Sigmoid colon (tissue), 7 donors: ENCODE measurements around the gene TNPO3. TPM values are rescaled to one million over a fixed set of nuclear protein-coding genes. Genes with fewer than 3 reads are reported as not detected.
A peak's percentile ranks its signal among the peaks of the same experiment; 100 is the strongest.

Experiments
- DNase-seq: peaks from one replicate; pipeline ENCODE4 v3.0.0-alpha.2; 2019
- H3K27ac ChIP-seq, 4 donors: fragments of 200-600 bp; sonication (generic); one replicate each; pipeline ENCODE4 v1.5.1; 2016 to 2019; ENCODE audit warnings: mild to moderate bottlenecking in 1 of 4
- H3K27me3 ChIP-seq, 3 donors: fragments of 200-600 bp; sonication (generic); one replicate each; pipeline ENCODE4 v1.5.1; 2019; ENCODE audit warnings: mild to moderate bottlenecking in 1 of 3
- H3K36me3 ChIP-seq, 4 donors: fragments of 200-600 bp; sonication (generic); one replicate each; pipeline ENCODE4 v1.5.1; 2016 to 2019
- H3K4me1 ChIP-seq, 4 donors: fragments of 200-600 bp; sonication (generic); one replicate each; pipeline ENCODE4 v1.5.1; 2017 to 2019
- H3K4me3 ChIP-seq, 4 donors: fragments of 200-600 bp; sonication (generic); one replicate each; pipeline ENCODE4 v1.5.1; 2017 to 2019; ENCODE audit warnings: mild to moderate bottlenecking in 2 of 4, moderate library complexity in 1 of 4
- H3K9me3 ChIP-seq, 4 donors: fragments of 200-600 bp in 3 of 4; sonication (generic) in 3 of 4; one replicate each; pipeline versions ENCODE4 v1.5.1 to v1.6.1; 2013 to 2019
- CTCF ChIP-seq, 4 experiments: fragments of 450-650 bp in 3 of 4; fragments of 200-600 bp in 1 of 4; IDR thresholded peaks; one replicate each; pipeline ENCODE4 v1.5.1; 2016 to 2019; ENCODE audit warnings: antibody characterized with exemption in 4 of 4, mild to moderate bottlenecking in 3 of 4, moderate library complexity in 2 of 4
- EP300 ChIP-seq, 4 donors: sonication (generic); formaldehyde crosslinking; IDR thresholded peaks; one replicate each; pipeline ENCODE4 v1.6.1; 2017; ENCODE audit warnings: antibody characterized with exemption in 4 of 4
- POLR2A ChIP-seq, 2 donors: fragments of 450-650 bp; IDR thresholded peaks; one replicate each; pipeline ENCODE4 v1.6.1; 2016; ENCODE audit warnings: antibody characterized with exemption in 2 of 2, mild to moderate bottlenecking in 2 of 2, moderate library complexity in 2 of 2
- POLR2AphosphoS5 ChIP-seq, 4 donors: sonication (generic); formaldehyde crosslinking; IDR thresholded peaks; one replicate each; pipeline ENCODE4 v1.6.1; 2017; ENCODE audit warnings: antibody characterized with exemption in 4 of 4
- WGBS, 2 donors: extraction: QIAGEN DNeasy Blood & Tissue Kit; methylation state at CpG; one replicate each; pipeline ENCODE4 v1.1.7; 2013; 5-methylcytosine and 5-hydroxymethylcytosine counted together
- intact Hi-C: fragments of 100-400 bp; cut with DNase I; formaldehyde crosslinking; loops from one replicate; pipeline ENCODE4 v1.15.1; 2023
- polyA plus RNA-seq, 3 donors: library from polyadenylated mRNA; stranded (reverse); fragments of 200-250 nt; gene quantifications; one replicate each; pipeline ENCODE4 v1.2.3, GENCODE V29; 2013
- total RNA-seq, 4 donors: library from RNA; depleted of rRNA; stranded (reverse); fragments of >200 nt; gene quantifications; one replicate each; pipeline ENCODE4 v1.1.0, GENCODE V29; 2016
- donor health status: healthy with polysubstance abuse.
- donor health status: Bipolar disorder and iron deficiency.
- donor health status: healthy.

TNPO3 gene
- total and polyA plus RNA-seq, 7 donors: 13.2 to 40.5 (median 35.2) TPM

- Histone ChIP-seq H3K4me3 (peak overlapping the region in 2 of 4 donors; percentile 9 to 55), H3K9me3 (no peaks in the 10 kb centered on the region), H3K4me1 (peaks cover 0 to 19% (median 18%) of the 10 kb centered on the region in 4 donors), H3K27me3 (peaks cover 14 to 53% (median 27%) of the 10 kb centered on the region in 3 donors), H3K36me3 (no peaks in the 10 kb centered on the region), H3K27ac (peak overlapping the region in 3 of 4 donors; percentile 14 to 47 (median 39))
- DNase-seq: peak; percentile 69
- TF ChIP-seq POLR2AphosphoS5 (IDR thresholded peaks at IDR 0.05): no peak
- no peak for TF ChIP-seq EP300 (IDR thresholded peaks at IDR 0.05)
- TF ChIP-seq POLR2A (IDR thresholded peaks at IDR 0.05): no peak
- no peak for TF ChIP-seq CTCF (IDR thresholded peaks at IDR 0.05)
- intact Hi-C loops: no loop called here
- WGBS, 2 donors: 52 to 84% methylated on average over 20 of the region's 20 CpGs
Measured at GRCh38 chr7:128940494-128941322, 114.2 kb downstream of the TNPO3 start.

- WGBS, 2 donors: 66 to 85% methylated on average over 18 of the region's 18 CpGs
- H3K4me1 ChIP-seq: peaks cover 0 to 19% (median 18%) of the 10 kb centered on the region in 4 donors
- no peak for DNase-seq
- H3K9me3 ChIP-seq: no peaks in the 10 kb centered on the region
- peak overlapping the region; percentile 14 to 47 (median 37) for H3K27ac ChIP-seq
- peak overlapping the region in 2 of 4 donors; percentile 9 to 55 for H3K4me3 ChIP-seq
- intact Hi-C loops: no loop called here
- H3K36me3 ChIP-seq: no peaks in the 10 kb centered on the region
- H3K27me3 ChIP-seq: peaks cover 14 to 55% (median 27%) of the 10 kb centered on the region in 3 donors
- TF ChIP-seq CTCF (IDR thresholded peaks at IDR 0.05): no peak
- TF ChIP-seq POLR2A (IDR thresholded peaks at IDR 0.05): no peak
- no peak for TF ChIP-seq EP300 (IDR thresholded peaks at IDR 0.05)
- TF ChIP-seq POLR2AphosphoS5 (IDR thresholded peaks at IDR 0.05): no peak
Measured at GRCh38 chr7:128939861-128940410, 115.0 kb downstream of the TNPO3 start.

GRCh38 chr7:128939075-128939860 is 115.6 kb downstream of the TNPO3 start:
- 45 to 46% methylated on average over 7 of the region's 7 CpGs for WGBS, 2 donors
- intact Hi-C loops: no loop called here
- peak overlapping the region in 3 of 4 donors; percentile 40 to 59 (median 55) for H3K4me3 ChIP-seq

More at GRCh38 chr7:128939075-128939860, 115.6 kb downstream of the TNPO3 start:
- H3K9me3 ChIP-seq: no peaks in the 10 kb centered on the region
- DNase-seq: no peak
- no peak for TF ChIP-seq CTCF (IDR thresholded peaks at IDR 0.05)
- TF ChIP-seq POLR2AphosphoS5 (IDR thresholded peaks at IDR 0.05): no peak
- no peak for TF ChIP-seq POLR2A (IDR thresholded peaks at IDR 0.05)
- TF ChIP-seq EP300 (IDR thresholded peaks at IDR 0.05): no peak
- H3K4me1 ChIP-seq: peaks cover 0 to 19% (median 18%) of the 10 kb centered on the region in 4 donors
- H3K27ac ChIP-seq: peak overlapping the region in 3 of 4 donors; percentile 14 to 39 (median 35)
- H3K27me3 ChIP-seq: peaks cover 14 to 62% (median 27%) of the 10 kb centered on the region in 3 donors
- no peaks in the 10 kb centered on the region for H3K36me3 ChIP-seq
